Caco-2 (cell line): Measurements from ENCODE around the gene CUL1. TPM values are rescaled to one million over a fixed set of nuclear protein-coding genes. Genes with fewer than 3 reads are reported as not detected.

ENCODE experiments used
- BruUV-seq: library from RNA; stranded (reverse); fragments of 400-500 nt; replicated peaks from 2 replicates; lab custom pipeline; 2021; lab: Mats Ljungman, UMichigan
- CTCF ChIA-PET: fragments of 300-600 bp; sonication (Branson Sonifier 250); formaldehyde crosslinking; loops from one replicate; lab custom pipeline; 2022; ENCODE audit warnings: antibody characterized with exemption; lab: Charles Lee
- POLR2A ChIA-PET: fragments of 300-600 bp; sonication (Branson Sonifier 250); formaldehyde crosslinking; loops from one replicate; lab custom pipeline; 2022; ENCODE audit warnings: antibody characterized with exemption; lab: Charles Lee
- DNase-seq, 2 experiments: peaks; one replicate each; pipeline versions ENCODE4 v3.0.0 to v3.0.0-alpha.2; 2020 to 2022
- H3K27me3 ChIP-seq: replicated peaks from 2 replicates; pipeline ENCODE4 v1.6.0; 2011; ENCODE audit warnings: low read length; ENCODE audit not compliant: control insufficient read depth, insufficient read depth
- H3K36me3 ChIP-seq: 2 replicates; pipeline ENCODE4 v1.5.1; 2011; ENCODE audit warnings: low read length; ENCODE audit not compliant: control insufficient read depth, insufficient read depth
- H3K4me1 ChIP-seq: fragments of 250-450 bp; sonication (Bioruptor Pico); 2 replicates; pipeline ENCODE4 v1.5.1; 2020; ENCODE audit warnings: mild to moderate bottlenecking
- H3K4me3 ChIP-seq: 2 replicates; pipeline ENCODE4 v1.5.1; 2011; ENCODE audit warnings: low read depth, mild to moderate bottlenecking, control low read depth, low read length
- H3K9me3 ChIP-seq: fragments of 250-450 bp; sonication (Bioruptor Pico); 2 replicates; pipeline ENCODE4 v1.5.1; 2020; ENCODE audit warnings: mild to moderate bottlenecking, moderate library complexity
- H3K27ac Mint-ChIP-seq: one replicate; pipeline ENCODE4 v1.8.0; 2022; ENCODE audit warnings: mixed read lengths; ENCODE audit not compliant: unreplicated experiment
- H3K27me3 Mint-ChIP-seq: one replicate; pipeline ENCODE4 v1.8.0; 2022; ENCODE audit warnings: mixed read lengths; ENCODE audit not compliant: insufficient read depth, unreplicated experiment
- H3K36me3 Mint-ChIP-seq: one replicate; pipeline ENCODE4 v1.8.0; 2022; ENCODE audit warnings: mild to moderate bottlenecking, mixed read lengths; ENCODE audit not compliant: insufficient read depth, unreplicated experiment
- H3K4me1 Mint-ChIP-seq: one replicate; pipeline ENCODE4 v1.8.0; 2022; ENCODE audit warnings: low read depth, mixed read lengths; ENCODE audit not compliant: unreplicated experiment
- H3K4me3 Mint-ChIP-seq: one replicate; pipeline ENCODE4 v1.8.0; 2022; ENCODE audit warnings: mild to moderate bottlenecking, moderate library complexity, mixed read lengths; ENCODE audit not compliant: unreplicated experiment
- H3K9me3 Mint-ChIP-seq: one replicate; pipeline ENCODE4 v1.8.0; 2022; ENCODE audit warnings: mixed read lengths; ENCODE audit not compliant: unreplicated experiment
- intact Hi-C: fragments of 100-400 bp; cut with micrococcal nuclease; formaldehyde crosslinking; loops from one replicate; pipeline ENCODE4 v1.10.0; 2022; ENCODE audit not compliant: unreplicated experiment
- total RNA-seq: library from RNA; stranded (reverse); gene quantifications from 2 replicates; pipeline ENCODE4 v1.2.3, GENCODE V29; 2022
- TF ChIP-seq, protein P1 (sequence below), 2 experiments: fragments of 200-600 bp in 1 of 2; IDR thresholded peaks; 1 replicate in 1 of 2; 2 replicates in 1 of 2; pipeline versions ENCODE4 v1.5.1 to v1.8.0; 2011 to 2022; ENCODE audit warnings: antibody characterized with exemption in 1 of 2, control low read depth in 1 of 2, inconsistent platforms in 1 of 2, low read depth in 1 of 2, low read length in 1 of 2, mild to moderate bottlenecking in 1 of 2, moderate library complexity in 1 of 2; ENCODE audit not compliant: insufficient read depth in 1 of 2, severe bottlenecking in 1 of 2, unreplicated experiment in 1 of 2

Gene CUL1
- total RNA-seq, 1 experiment from 2014 or later = 71.9 TPM

DNA sequence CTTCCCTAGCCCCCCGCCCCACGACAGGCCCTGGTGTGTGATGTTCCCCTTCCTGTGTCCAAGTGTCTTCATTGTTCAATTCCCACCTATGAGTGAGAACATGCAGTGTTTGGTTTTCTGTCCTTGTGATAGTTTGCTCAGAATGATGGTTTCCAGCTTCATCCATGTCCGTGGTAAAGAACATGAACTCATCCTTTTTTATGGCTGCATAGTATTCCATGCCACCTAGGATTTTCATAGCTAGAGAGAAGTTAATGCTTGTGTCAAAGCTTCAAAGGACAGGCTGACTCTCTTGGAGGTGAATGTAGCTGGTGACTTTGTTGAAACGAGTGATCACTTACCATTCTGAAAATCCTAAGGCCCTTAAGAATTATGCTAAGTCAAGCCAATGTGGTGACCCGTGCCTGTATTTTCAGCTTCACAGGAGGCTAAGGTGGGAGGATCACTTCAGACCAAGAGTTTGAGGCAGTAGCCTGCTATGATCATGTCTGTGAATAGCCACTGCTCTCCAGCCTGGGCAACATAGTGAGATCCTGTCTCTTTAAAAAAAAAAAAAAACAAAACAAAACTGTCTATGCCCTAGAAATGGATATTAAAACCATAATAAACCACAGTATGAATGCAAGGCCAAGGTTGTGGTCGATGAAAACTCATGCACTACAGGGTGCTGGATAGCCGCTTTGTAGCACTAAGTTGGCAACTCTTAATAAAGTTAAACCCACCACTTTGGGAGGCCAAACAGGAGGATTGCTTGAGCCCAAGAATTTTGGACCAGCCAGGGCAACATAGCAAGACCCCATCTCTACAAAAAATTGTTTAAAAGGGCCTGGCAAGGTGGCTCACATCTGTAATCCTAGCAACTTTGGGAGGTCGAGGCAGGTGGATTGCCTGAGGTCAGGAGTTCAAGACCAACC lies 52.0 kb downstream of the CUL1 start:
- H3K27ac Mint-ChIP-seq = no peak overlapping the region
- Histone ChIP-seq H3K9me3 (no peaks in the 10 kb centered on the region), H3K27me3 (no peaks in the 10 kb centered on the region), H3K4me3 (no peak overlapping the region), H3K4me1 (no peaks in the 10 kb centered on the region), H3K36me3 (0 out of 2 replicates have a peak, but pooled peaks cover 1% of the 10 kb centered on the region)
- H3K36me3 Mint-ChIP-seq = peaks cover 42% of the 10 kb centered on the region
- DNase-seq = no peak
- no peak overlapping the region for H3K4me3 Mint-ChIP-seq
- CTCF ChIA-PET = no interaction called here
- H3K4me1 Mint-ChIP-seq = no peaks in the 10 kb centered on the region
- TF ChIP-seq, protein P1, sequence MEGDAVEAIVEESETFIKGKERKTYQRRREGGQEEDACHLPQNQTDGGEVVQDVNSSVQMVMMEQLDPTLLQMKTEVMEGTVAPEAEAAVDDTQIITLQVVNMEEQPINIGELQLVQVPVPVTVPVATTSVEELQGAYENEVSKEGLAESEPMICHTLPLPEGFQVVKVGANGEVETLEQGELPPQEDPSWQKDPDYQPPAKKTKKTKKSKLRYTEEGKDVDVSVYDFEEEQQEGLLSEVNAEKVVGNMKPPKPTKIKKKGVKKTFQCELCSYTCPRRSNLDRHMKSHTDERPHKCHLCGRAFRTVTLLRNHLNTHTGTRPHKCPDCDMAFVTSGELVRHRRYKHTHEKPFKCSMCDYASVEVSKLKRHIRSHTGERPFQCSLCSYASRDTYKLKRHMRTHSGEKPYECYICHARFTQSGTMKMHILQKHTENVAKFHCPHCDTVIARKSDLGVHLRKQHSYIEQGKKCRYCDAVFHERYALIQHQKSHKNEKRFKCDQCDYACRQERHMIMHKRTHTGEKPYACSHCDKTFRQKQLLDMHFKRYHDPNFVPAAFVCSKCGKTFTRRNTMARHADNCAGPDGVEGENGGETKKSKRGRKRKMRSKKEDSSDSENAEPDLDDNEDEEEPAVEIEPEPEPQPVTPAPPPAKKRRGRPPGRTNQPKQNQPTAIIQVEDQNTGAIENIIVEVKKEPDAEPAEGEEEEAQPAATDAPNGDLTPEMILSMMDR (IDR thresholded peaks at IDR 0.05; ENCODE audit: insufficient read depth in 1 of 2, low read depth in 1 of 2, low read length in 1 of 2, severe bottlenecking in 1 of 2, unreplicated experiment in 1 of 2) = no peak
- POLR2A ChIA-PET = no interaction called here
- no TSS peak for BruUV-seq
- no peaks in the 10 kb centered on the region for H3K9me3 Mint-ChIP-seq
- intact Hi-C loops = no loop called here
- no peaks in the 10 kb centered on the region for H3K27me3 Mint-ChIP-seq

DNA sequence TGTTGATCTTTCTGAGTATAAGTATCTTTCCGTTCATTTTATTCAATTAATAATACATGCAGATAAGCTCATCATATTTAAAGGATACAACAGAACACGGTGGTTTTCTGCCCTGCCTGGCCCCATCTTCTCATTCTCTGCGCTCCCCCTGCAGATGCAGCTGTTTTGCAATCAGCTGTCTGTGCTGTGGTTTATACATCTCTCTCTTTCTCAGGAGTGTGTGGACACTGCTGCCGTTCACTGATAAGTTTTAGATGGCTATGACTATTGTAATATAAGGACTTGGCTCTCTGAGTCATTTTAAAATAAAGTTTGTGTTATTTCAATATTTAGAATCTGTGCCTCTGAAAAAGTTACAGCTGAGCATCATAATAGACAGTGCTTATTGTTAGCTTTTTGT lies 54.5 kb downstream of the CUL1 start:
- TF ChIP-seq, protein P1 (IDR thresholded peaks at IDR 0.05; ENCODE audit: insufficient read depth in 1 of 2, low read depth in 1 of 2, low read length in 1 of 2, severe bottlenecking in 1 of 2, unreplicated experiment in 1 of 2) = no peak
- no peak for DNase-seq
- no peak overlapping the region for H3K27ac Mint-ChIP-seq
- no peak overlapping the region for H3K4me3 Mint-ChIP-seq
- H3K9me3 ChIP-seq = no peaks in the 10 kb centered on the region
- H3K27me3 ChIP-seq = no peaks in the 10 kb centered on the region
- no peaks in the 10 kb centered on the region for H3K9me3 Mint-ChIP-seq
- BruUV-seq = no TSS peak
- no peak overlapping the region for H3K4me3 ChIP-seq
- no peaks in the 10 kb centered on the region for H3K27me3 Mint-ChIP-seq
- ChIA-PET POLR2A (no interaction called here), CTCF (no interaction called here)
- intact Hi-C loops = no loop called here
- H3K4me1 Mint-ChIP-seq = no peaks in the 10 kb centered on the region
- peaks cover 2% of the 10 kb centered on the region; the same call in 1 of the 2 replicates for H3K36me3 ChIP-seq
- H3K36me3 Mint-ChIP-seq = peaks cover 47% of the 10 kb centered on the region
- no peaks in the 10 kb centered on the region for H3K4me1 ChIP-seq

DNA sequence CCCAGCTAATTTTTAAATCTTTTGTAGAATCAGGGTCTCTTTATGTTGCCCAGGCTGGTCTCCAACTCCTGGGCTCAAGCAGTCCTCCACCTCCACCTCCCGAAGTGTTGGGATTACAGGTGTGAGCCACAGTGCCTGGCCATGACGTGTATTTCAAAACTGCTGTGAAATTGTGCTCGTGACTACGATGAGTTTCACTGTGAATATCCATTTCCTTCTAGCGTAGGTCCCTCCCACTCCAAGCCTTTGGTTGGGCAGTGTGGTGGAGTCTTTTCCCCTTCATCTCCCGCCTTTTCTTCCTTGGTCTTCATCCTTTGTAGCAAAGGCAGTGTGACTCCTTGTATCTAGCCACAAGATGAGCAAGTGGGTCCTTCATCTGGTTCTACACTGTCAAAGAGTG lies 56.2 kb downstream of the CUL1 start:
- TF ChIP-seq, protein P1 (IDR thresholded peaks at IDR 0.05; ENCODE audit: insufficient read depth in 1 of 2, low read depth in 1 of 2, low read length in 1 of 2, severe bottlenecking in 1 of 2, unreplicated experiment in 1 of 2) = no peak
- ChIA-PET CTCF (no interaction called here), POLR2A (no interaction called here)
- no peaks in the 10 kb centered on the region for H3K27me3 ChIP-seq
- no peaks in the 10 kb centered on the region for H3K9me3 ChIP-seq
- intact Hi-C loops = no loop called here
- H3K27me3 Mint-ChIP-seq = no peaks in the 10 kb centered on the region
- H3K4me3 ChIP-seq = no peak overlapping the region
- H3K36me3 Mint-ChIP-seq = peaks cover 45% of the 10 kb centered on the region
- no peak overlapping the region for H3K4me3 Mint-ChIP-seq
- H3K4me1 ChIP-seq = no peaks in the 10 kb centered on the region
- peaks cover 2% of the 10 kb centered on the region; the same call in 1 of the 2 replicates for H3K36me3 ChIP-seq
- H3K4me1 Mint-ChIP-seq = no peaks in the 10 kb centered on the region
- no TSS peak for BruUV-seq
- no peaks in the 10 kb centered on the region for H3K9me3 Mint-ChIP-seq
- DNase-seq = no peak
- H3K27ac Mint-ChIP-seq = no peak overlapping the region
